ENCODE data around the gene LRRC74A. TPM values are rescaled to one million over a fixed set of nuclear protein-coding genes. Genes with fewer than 3 reads are reported as not detected.

The LRRC74A gene
- polyA plus RNA-seq, 1 of the 3 experiments (the other 2 are of a cell fraction): not detected

GRCh38 chr14:76870166-76870565 is 44.0 kb downstream of the LRRC74A start:
- H3K4me3 ChIP-seq (ENCODE audit: low read depth in 2 of 2, low read length in 1 of 2): no peak overlapping the region
- H3K9me3 ChIP-seq: no peaks in the 10 kb centered on the region
- 37% methylated on average over 6 of the region's 7 CpGs for WGBS (ENCODE audit: low lambda C conversion rate)
- H3K4me2 ChIP-seq: no peak overlapping the region
- no peak overlapping the region for H3K27ac ChIP-seq (ENCODE audit: low read depth in 2 of 2, low read length in 1 of 2)
- no peaks in the 10 kb centered on the region for H4K20me1 ChIP-seq (ENCODE audit: insufficient read depth)
- CTCF ChIA-PET: interaction anchor here (0.9 to 12.9 kb wide), 6 partner anchors 38 to 254 kb away, joined by 3 to 764 read pairs (median 6); no protein-coding TSS in a partner anchor
- POLR2A ChIA-PET: no interaction called here
- no peak overlapping the region for H3K9ac ChIP-seq
- H3K36me3 ChIP-seq (replicated peaks in 1 of 2; ENCODE audit: control insufficient read depth in 1 of 2, insufficient read depth in 2 of 2, low read length in 1 of 2): no peaks in the 10 kb centered on the region
- H3K4me1 ChIP-seq (ENCODE audit: control insufficient read depth in 1 of 2, insufficient read depth in 2 of 2, low read depth in 1 of 2, low read length in 1 of 2): no peaks in the 10 kb centered on the region; a peak in 1 of 4 replicates
- no peaks in the 10 kb centered on the region for H3K79me2 ChIP-seq (ENCODE audit: insufficient read depth)
- peaks cover 10% of the 10 kb centered on the region; the same call in 1 of the 2 replicates for H3K27me3 ChIP-seq (ENCODE audit: insufficient read depth)
- no peak for TF ChIP-seq USF2 (IDR thresholded peaks at IDR 0.05; ENCODE audit: borderline replicate concordance, low read depth, low read length)
- TF ChIP-seq RFX5 (IDR thresholded peaks at IDR 0.05; ENCODE audit: low read length): no peak
- TF ChIP-seq RCOR1 (IDR thresholded peaks at IDR 0.05; ENCODE audit: low read length): no peak
- TF ChIP-seq EZH2phosphoT487 (IDR thresholded peaks at IDR 0.05; ENCODE audit: borderline replicate concordance, low read depth): no peak
- peak; percentile 39; the same call in 1 of the 2 replicates for TF ChIP-seq SMC3 (IDR thresholded peaks at IDR 0.05; ENCODE audit: low read depth, low read length)
- TF ChIP-seq CTCF (IDR thresholded peaks at IDR 0.05): peak; percentile 33; the same call in 1 of the 2 replicates
- TF ChIP-seq YY1 (IDR thresholded peaks at IDR 0.05; ENCODE audit: low read depth): no peak
- TF ChIP-seq RAD21 (IDR thresholded peaks at IDR 0.05; ENCODE audit: low read length): peak; percentile 49
- no peak for TF ChIP-seq TEAD4 (IDR thresholded peaks at IDR 0.05; ENCODE audit: borderline replicate concordance, insufficient read depth)
- TF ChIP-seq SIN3A (IDR thresholded peaks at IDR 0.05; ENCODE audit: borderline replicate concordance, low read depth, low read length): no peak
- no peak for TF ChIP-seq TCF12 (IDR thresholded peaks at IDR 0.05)
- TF ChIP-seq GABPA (IDR thresholded peaks at IDR 0.05; ENCODE audit: low read depth): no peak
- peak; percentile 77 for DNase-seq
- no peak overlapping the region for H2AFZ ChIP-seq (ENCODE audit: low read depth)
- peaks cover 3% of the 10 kb centered on the region for H3F3A ChIP-seq (replicated peaks; ENCODE audit: insufficient read depth)
- no peaks in the 10 kb centered on the region for H3K9me2 ChIP-seq

GRCh38 chr14:76872796-76873432 is 46.7 kb downstream of the LRRC74A start:
- no peaks in the 10 kb centered on the region for H3K79me2 ChIP-seq (ENCODE audit: insufficient read depth)
- H2AFZ ChIP-seq (ENCODE audit: low read depth): no peak overlapping the region
- no peaks in the 10 kb centered on the region for H3K4me1 ChIP-seq (ENCODE audit: control insufficient read depth in 1 of 2, insufficient read depth in 2 of 2, low read depth in 1 of 2, low read length in 1 of 2)
- H3K9me3 ChIP-seq: no peaks in the 10 kb centered on the region
- H3K9ac ChIP-seq: no peak overlapping the region
- H3K27me3 ChIP-seq (ENCODE audit: insufficient read depth): peaks cover 9% of the 10 kb centered on the region; the same call in 1 of the 2 replicates
- no peaks in the 10 kb centered on the region for H4K20me1 ChIP-seq (ENCODE audit: insufficient read depth)
- H3F3A ChIP-seq (replicated peaks; ENCODE audit: insufficient read depth): peaks cover 6% of the 10 kb centered on the region
- H3K36me3 ChIP-seq (replicated peaks in 1 of 2; ENCODE audit: control insufficient read depth in 1 of 2, insufficient read depth in 2 of 2, low read length in 1 of 2): no peaks in the 10 kb centered on the region
- TF ChIP-seq CTCF (IDR thresholded peaks at IDR 0.05) (peak; percentile 81), RAD21 (IDR thresholded peaks at IDR 0.05; ENCODE audit: low read length) (peak; percentile 90), SMC3 (IDR thresholded peaks at IDR 0.05; ENCODE audit: low read depth, low read length) (peak; percentile 77), MAX (IDR thresholded peaks at IDR 0.05; ENCODE audit: low read depth) (no peak)
- WGBS (ENCODE audit: low lambda C conversion rate): 15% methylated on average over 9 of the region's 12 CpGs
- no peak overlapping the region for H3K4me2 ChIP-seq
- POLR2A ChIA-PET: no interaction called here
- no peak overlapping the region for H3K27ac ChIP-seq (ENCODE audit: low read depth in 2 of 2, low read length in 1 of 2)
- no peak overlapping the region for H3K4me3 ChIP-seq (ENCODE audit: low read depth in 2 of 2, low read length in 1 of 2)
- no peaks in the 10 kb centered on the region for H3K9me2 ChIP-seq
- DNase-seq: peak; percentile 80
- CTCF ChIA-PET: interaction anchor here (0.6 to 12.9 kb wide), 58 partner anchors 9 to 447 kb away, joined by 3 to 764 read pairs (median 4); no protein-coding TSS in a partner anchor

Measured in SK-N-SH (cell line).